Liver (tissue), 9 donors: Measurements from ENCODE around the gene PARP2. TPM values are rescaled to one million over a fixed set of nuclear protein-coding genes. Genes with fewer than 3 reads are reported as not detected.

Source experiments
- DNase-seq: peaks from one replicate; pipeline ENCODE4 v3.0.0-alpha.2; 2017; ENCODE audit warnings: low spot score
- H3K27ac ChIP-seq, 2 donors: one replicate each; pipeline ENCODE4 v1.7.0; 2013; ENCODE audit warnings: inconsistent platforms in 2 of 2, low read length in 2 of 2, control low read depth in 1 of 2, low read depth in 1 of 2, mild to moderate bottlenecking in 1 of 2
- H3K27me3 ChIP-seq, 4 donors: one replicate each; pipeline versions ENCODE4 v1.6.1 to v1.7.0; 2013; ENCODE audit warnings: low read length in 3 of 4, inconsistent platforms in 1 of 4, mild to moderate bottlenecking in 1 of 4, moderate library complexity in 1 of 4; ENCODE audit not compliant: control insufficient read depth in 4 of 4, insufficient read depth in 4 of 4
- H3K36me3 ChIP-seq, 4 donors: one replicate each; pipeline versions ENCODE4 v1.6.1 to v1.7.0; 2013; ENCODE audit warnings: low read length in 3 of 4, mild to moderate bottlenecking in 3 of 4, low read depth in 1 of 4, moderate library complexity in 1 of 4; ENCODE audit not compliant: control insufficient read depth in 4 of 4, insufficient read depth in 3 of 4
- H3K4me1 ChIP-seq, 4 donors: one replicate each; pipeline versions ENCODE4 v1.6.1 to v1.7.0; 2013; ENCODE audit warnings: low read length in 3 of 4, mild to moderate bottlenecking in 3 of 4, moderate library complexity in 1 of 4; ENCODE audit not compliant: control insufficient read depth in 4 of 4, insufficient read depth in 4 of 4
- H3K4me3 ChIP-seq, 3 donors: one replicate each; pipeline versions ENCODE4 v1.6.1 to v1.7.0; 2013; ENCODE audit warnings: low read length in 3 of 3, control low read depth in 1 of 3, low read depth in 1 of 3, mild to moderate bottlenecking in 1 of 3
- H3K9ac ChIP-seq, 2 donors: one replicate each; pipeline ENCODE4 v1.7.0; 2013; ENCODE audit warnings: low read length in 2 of 2, mild to moderate bottlenecking in 2 of 2, moderate library complexity in 2 of 2, control low read depth in 1 of 2, low read depth in 1 of 2
- H3K9me3 ChIP-seq, 4 donors: one replicate each; pipeline versions ENCODE4 v1.6.1 to v1.7.0; 2013; ENCODE audit warnings: low read length in 3 of 4; ENCODE audit not compliant: control insufficient read depth in 4 of 4
- CTCF ChIP-seq: fragments of 150-350 bp; IDR thresholded peaks from 2 replicates; pipeline ENCODE4 v1.5.1; 2017; ENCODE audit warnings: improper control_type of control experiment, low read depth, low read length; ENCODE audit not compliant: missing input control
- EGR1 ChIP-seq, 2 donors: IDR thresholded peaks; 2 replicates each; pipeline ENCODE4 v1.6.1; 2016 to 2018; ENCODE audit warnings: antibody characterized with exemption in 2 of 2, low read depth in 2 of 2
- FOXA1 ChIP-seq: IDR thresholded peaks from 2 replicates; pipeline ENCODE4 v1.6.1; 2016; ENCODE audit warnings: antibody characterized with exemption
- FOXA2 ChIP-seq: IDR thresholded peaks from 2 replicates; pipeline ENCODE4 v1.6.1; 2016; ENCODE audit warnings: antibody characterized with exemption
- GABPA ChIP-seq, 2 donors: IDR thresholded peaks in 1 of 2; conservative IDR thresholded peaks in 1 of 2; 2 replicates each; pipeline ENCODE4 v1.6.1; 2016; ENCODE audit warnings: antibody characterized with exemption in 2 of 2, mild to moderate bottlenecking in 1 of 2, moderate library complexity in 1 of 2
- HNF4A ChIP-seq, 2 donors: conservative IDR thresholded peaks; 2 replicates each; pipeline ENCODE4 v1.6.1; 2016; ENCODE audit warnings: antibody characterized with exemption in 2 of 2, mild to moderate bottlenecking in 2 of 2
- HNF4G ChIP-seq: IDR thresholded peaks from 2 replicates; pipeline ENCODE4 v1.6.1; 2016; ENCODE audit warnings: antibody characterized with exemption
- JUND ChIP-seq, 2 donors: IDR thresholded peaks; 2 replicates each; pipeline ENCODE4 v1.6.1; 2016; ENCODE audit warnings: antibody characterized with exemption in 2 of 2
- MAX ChIP-seq: IDR thresholded peaks from 2 replicates; pipeline ENCODE4 v1.6.1; 2016; ENCODE audit warnings: antibody characterized with exemption
- NR2F2 ChIP-seq: IDR thresholded peaks from 2 replicates; pipeline ENCODE4 v1.6.1; 2016; ENCODE audit warnings: antibody characterized with exemption
- RAD21 ChIP-seq, 2 donors: IDR thresholded peaks; 2 replicates each; pipeline ENCODE4 v1.6.1; 2016; ENCODE audit warnings: antibody characterized with exemption in 2 of 2, mild to moderate bottlenecking in 2 of 2
- RXRA ChIP-seq, 2 donors: IDR thresholded peaks; 2 replicates each; pipeline ENCODE4 v1.6.1; 2017 to 2018; ENCODE audit warnings: antibody characterized with exemption in 2 of 2, mild to moderate bottlenecking in 1 of 2
- SP1 ChIP-seq: IDR thresholded peaks from 2 replicates; pipeline ENCODE4 v1.6.1; 2018; ENCODE audit warnings: antibody characterized with exemption, mild to moderate bottlenecking
- TAF1 ChIP-seq: conservative IDR thresholded peaks from 2 replicates; pipeline ENCODE4 v1.6.1; 2016; ENCODE audit warnings: antibody characterized with exemption, mild to moderate bottlenecking
- YY1 ChIP-seq: IDR thresholded peaks from 2 replicates; pipeline ENCODE4 v1.6.1; 2016; ENCODE audit warnings: antibody characterized with exemption, mild to moderate bottlenecking
- WGBS: extraction: QIAGEN DNeasy Blood & Tissue Kit; methylation state at CpG from one replicate; pipeline ENCODE4 v1.1.7; 2013; 5-methylcytosine and 5-hydroxymethylcytosine counted together
- polyA plus RNA-seq, 2 donors: library from polyadenylated mRNA; stranded (reverse) in 1 of 2; unstranded in 1 of 2; fragments of 200-250 nt in 1 of 2; fragments of >200 nt in 1 of 2; fragmentation: Nextera tagmentation in 1 of 2; extraction: Ambion mirVana in 1 of 2; gene quantifications; one replicate each; pipeline versions ENCODE4 v1.2.1 to v1.2.3, GENCODE V29; 2013 to 2015
- total RNA-seq, 2 donors: library from RNA; depleted of rRNA; stranded (reverse); fragments of >200 nt; gene quantifications; one replicate each; pipeline ENCODE4 v1.2.3, GENCODE V29; 2014
- TF ChIP-seq, protein P1 (sequence below): IDR thresholded peaks from 2 replicates; pipeline ENCODE4 v1.6.1; 2016; ENCODE audit warnings: antibody characterized with exemption
- TF ChIP-seq, protein P2 (sequence below): IDR thresholded peaks from 2 replicates; pipeline ENCODE4 v1.6.1; 2016; ENCODE audit warnings: antibody characterized with exemption, mild to moderate bottlenecking
- TF ChIP-seq, protein P3 (sequence below): IDR thresholded peaks from 2 replicates; pipeline ENCODE4 v1.6.1; 2016; ENCODE audit warnings: antibody characterized with exemption
- donor health status: healthy.
- donor health status: healthy.
- donor health status: healthy.
- donor health status: healthy.
- donor health status: healthy.

The PARP2 gene
- total and polyA plus RNA-seq, 4 donors, result 5.6 to 13.3 (median 7.2) TPM

DNA sequence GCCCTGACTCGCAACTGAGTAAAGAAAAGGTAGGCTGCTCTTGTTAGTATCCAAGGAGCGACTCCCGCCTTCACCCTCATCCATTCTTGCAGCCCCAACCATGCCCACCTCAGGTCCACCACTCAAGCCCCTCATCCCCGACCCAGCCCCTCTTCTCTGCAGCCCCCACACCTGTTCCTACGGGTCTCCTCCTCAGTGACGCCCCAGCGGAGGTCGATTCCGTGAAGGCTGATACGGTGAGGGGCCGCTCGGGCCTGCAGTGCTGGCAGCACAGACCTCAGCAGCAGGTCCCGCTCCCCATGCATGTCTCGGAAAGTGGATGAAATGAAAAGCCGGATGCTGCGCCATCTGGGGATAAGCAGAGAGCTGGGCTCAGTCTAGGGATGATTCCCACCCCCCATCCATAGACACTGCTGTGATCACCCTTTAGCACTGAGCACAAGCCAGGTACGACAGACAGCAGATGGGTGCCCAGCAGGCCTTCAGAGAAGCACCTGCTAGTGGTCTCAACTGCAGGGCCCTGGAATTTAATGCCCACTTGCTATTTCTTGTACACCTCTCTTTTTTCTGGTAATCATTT, 42.9 kb downstream of the PARP2 start:
- peaks cover 29 to 82% (median 78%) of the 10 kb centered on the region in 4 donors for H3K36me3 ChIP-seq
- no peak overlapping the region for H3K4me3 ChIP-seq
- no peaks in the 10 kb centered on the region for H3K4me1 ChIP-seq
- H3K9me3 ChIP-seq, result no peaks in the 10 kb centered on the region
- no peaks in the 10 kb centered on the region for H3K27me3 ChIP-seq
- DNase-seq, result no peak
- no peak overlapping the region for H3K9ac ChIP-seq
- TF ChIP-seq HNF4A (conservative IDR thresholded peaks at IDR 0.05) (no peak), RAD21 (IDR thresholded peaks at IDR 0.05) (no peak), SP1 (no peak), FOXA2 (no peak), EGR1 (IDR thresholded peaks at IDR 0.05; ENCODE audit: low read depth in 2 of 2) (no peak), CTCF (no peak), NR2F2 (no peak), TAF1 (no peak), GABPA (IDR thresholded peaks at IDR 0.05 in 1 of 2, conservative IDR thresholded peaks at IDR 0.05 in 1 of 2) (no peak), JUND (IDR thresholded peaks at IDR 0.05) (no peak), YY1 (no peak), RXRA (IDR thresholded peaks at IDR 0.05) (no peak), FOXA1 (no peak), MAX (no peak), HNF4G (no peak)
- TF ChIP-seq, protein P1, sequence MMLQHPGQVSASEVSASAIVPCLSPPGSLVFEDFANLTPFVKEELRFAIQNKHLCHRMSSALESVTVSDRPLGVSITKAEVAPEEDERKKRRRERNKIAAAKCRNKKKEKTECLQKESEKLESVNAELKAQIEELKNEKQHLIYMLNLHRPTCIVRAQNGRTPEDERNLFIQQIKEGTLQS, result no peak
- TF ChIP-seq, protein P2, sequence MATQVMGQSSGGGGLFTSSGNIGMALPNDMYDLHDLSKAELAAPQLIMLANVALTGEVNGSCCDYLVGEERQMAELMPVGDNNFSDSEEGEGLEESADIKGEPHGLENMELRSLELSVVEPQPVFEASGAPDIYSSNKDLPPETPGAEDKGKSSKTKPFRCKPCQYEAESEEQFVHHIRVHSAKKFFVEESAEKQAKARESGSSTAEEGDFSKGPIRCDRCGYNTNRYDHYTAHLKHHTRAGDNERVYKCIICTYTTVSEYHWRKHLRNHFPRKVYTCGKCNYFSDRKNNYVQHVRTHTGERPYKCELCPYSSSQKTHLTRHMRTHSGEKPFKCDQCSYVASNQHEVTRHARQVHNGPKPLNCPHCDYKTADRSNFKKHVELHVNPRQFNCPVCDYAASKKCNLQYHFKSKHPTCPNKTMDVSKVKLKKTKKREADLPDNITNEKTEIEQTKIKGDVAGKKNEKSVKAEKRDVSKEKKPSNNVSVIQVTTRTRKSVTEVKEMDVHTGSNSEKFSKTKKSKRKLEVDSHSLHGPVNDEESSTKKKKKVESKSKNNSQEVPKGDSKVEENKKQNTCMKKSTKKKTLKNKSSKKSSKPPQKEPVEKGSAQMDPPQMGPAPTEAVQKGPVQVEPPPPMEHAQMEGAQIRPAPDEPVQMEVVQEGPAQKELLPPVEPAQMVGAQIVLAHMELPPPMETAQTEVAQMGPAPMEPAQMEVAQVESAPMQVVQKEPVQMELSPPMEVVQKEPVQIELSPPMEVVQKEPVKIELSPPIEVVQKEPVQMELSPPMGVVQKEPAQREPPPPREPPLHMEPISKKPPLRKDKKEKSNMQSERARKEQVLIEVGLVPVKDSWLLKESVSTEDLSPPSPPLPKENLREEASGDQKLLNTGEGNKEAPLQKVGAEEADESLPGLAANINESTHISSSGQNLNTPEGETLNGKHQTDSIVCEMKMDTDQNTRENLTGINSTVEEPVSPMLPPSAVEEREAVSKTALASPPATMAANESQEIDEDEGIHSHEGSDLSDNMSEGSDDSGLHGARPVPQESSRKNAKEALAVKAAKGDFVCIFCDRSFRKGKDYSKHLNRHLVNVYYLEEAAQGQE, result no peak
- TF ChIP-seq, protein P3, sequence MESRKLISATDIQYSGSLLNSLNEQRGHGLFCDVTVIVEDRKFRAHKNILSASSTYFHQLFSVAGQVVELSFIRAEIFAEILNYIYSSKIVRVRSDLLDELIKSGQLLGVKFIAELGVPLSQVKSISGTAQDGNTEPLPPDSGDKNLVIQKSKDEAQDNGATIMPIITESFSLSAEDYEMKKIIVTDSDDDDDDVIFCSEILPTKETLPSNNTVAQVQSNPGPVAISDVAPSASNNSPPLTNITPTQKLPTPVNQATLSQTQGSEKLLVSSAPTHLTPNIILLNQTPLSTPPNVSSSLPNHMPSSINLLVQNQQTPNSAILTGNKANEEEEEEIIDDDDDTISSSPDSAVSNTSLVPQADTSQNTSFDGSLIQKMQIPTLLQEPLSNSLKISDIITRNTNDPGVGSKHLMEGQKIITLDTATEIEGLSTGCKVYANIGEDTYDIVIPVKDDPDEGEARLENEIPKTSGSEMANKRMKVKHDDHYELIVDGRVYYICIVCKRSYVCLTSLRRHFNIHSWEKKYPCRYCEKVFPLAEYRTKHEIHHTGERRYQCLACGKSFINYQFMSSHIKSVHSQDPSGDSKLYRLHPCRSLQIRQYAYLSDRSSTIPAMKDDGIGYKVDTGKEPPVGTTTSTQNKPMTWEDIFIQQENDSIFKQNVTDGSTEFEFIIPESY, result no peak
- 98% methylated on average over 17 of the region's 17 CpGs for WGBS
- H3K27ac ChIP-seq, result no peak overlapping the region
